Mononuclear cell (primary cell): Measurements from ENCODE around the gene BDP1. TPM values are rescaled to one million over a fixed set of nuclear protein-coding genes. Genes with fewer than 3 reads are reported as not detected.
"Not testable (repeated sequence)": the region's sequence is repeated elsewhere in the genome, so short reads cannot be mapped to it uniquely, and the experiment has no call there.

ENCODE experiments used
- H3K27me3 ChIP-seq: 2 replicates; pipeline ENCODE4 v1.6.0; 2011; ENCODE audit warnings: low read length, control low read depth; ENCODE audit not compliant: insufficient read depth
- H3K4me1 ChIP-seq: 2 replicates; pipeline ENCODE4 v1.5.1; 2011; ENCODE audit warnings: mild to moderate bottlenecking, low read length, control low read depth; ENCODE audit not compliant: insufficient read depth
- H3K4me3 ChIP-seq: 2 replicates; pipeline ENCODE4 v1.5.1; 2011; ENCODE audit warnings: mild to moderate bottlenecking, low read length, moderate library complexity
- H3K9me3 ChIP-seq: 2 replicates; pipeline ENCODE4 v1.5.1; 2011; ENCODE audit warnings: low read depth, mild to moderate bottlenecking, control low read depth, low read length
- total RNA-seq: library from RNA; depleted of rRNA; stranded (reverse); fragments of >200 nt; gene quantifications from one replicate; pipeline ENCODE4 v1.2.3, GENCODE V29; 2012

The BDP1 gene
- total RNA-seq, 1 donor, result 28.1 TPM

GRCh38 chr5:71447218-71447808 lies 8.1 kb upstream of the BDP1 start:
- H3K27me3 ChIP-seq, result peaks cover 59% of the 10 kb centered on the region
- H3K4me3 ChIP-seq, H3K4me1 ChIP-seq, H3K9me3 ChIP-seq: not testable (repeated sequence)

GRCh38 chr5:71452876-71453275 lies 2.6 kb upstream of the BDP1 start:
- Histone ChIP-seq H3K4me3 (no peak overlapping the region), H3K4me1 (peaks cover 23% of the 10 kb centered on the region), H3K27me3 (peaks cover 29% of the 10 kb centered on the region), H3K9me3 (no peaks in the 10 kb centered on the region)

- Histone ChIP-seq H3K4me3 (no peak overlapping the region), H3K27me3 (peaks cover 18% of the 10 kb centered on the region), H3K9me3 (no peaks in the 10 kb centered on the region), H3K4me1 (peaks cover 23% of the 10 kb centered on the region)
These were observed 538 bp upstream of the BDP1 start for GRCh38 chr5:71454913-71455312.

GRCh38 chr5:71456362-71456743 lies 902 bp downstream of the BDP1 start:
- Histone ChIP-seq H3K27me3 (peaks cover 6% of the 10 kb centered on the region), H3K4me3 (peak overlapping the region; percentile 98), H3K4me1 (peaks cover 23% of the 10 kb centered on the region), H3K9me3 (no peaks in the 10 kb centered on the region)

- Histone ChIP-seq H3K4me3 (no peak overlapping the region), H3K4me1 (peaks cover 23% of the 10 kb centered on the region), H3K9me3 (no peaks in the 10 kb centered on the region), H3K27me3 (no peaks in the 10 kb centered on the region)
These were observed 1.7 kb downstream of the BDP1 start for GRCh38 chr5:71457106-71457505.

- no peak overlapping the region for H3K4me3 ChIP-seq
- H3K9me3 ChIP-seq, result no peaks in the 10 kb centered on the region
- H3K27me3 ChIP-seq, result no peaks in the 10 kb centered on the region
- H3K4me1 ChIP-seq, result peaks cover 16% of the 10 kb centered on the region
These were observed 5.2 kb downstream of the BDP1 start for GRCh38 chr5:71460693-71461092.

GRCh38 chr5:71461360-71461759 lies 5.9 kb downstream of the BDP1 start:
- H3K4me1 ChIP-seq, result peaks cover 11% of the 10 kb centered on the region
- H3K4me3 ChIP-seq, result no peak overlapping the region
- no peaks in the 10 kb centered on the region for H3K27me3 ChIP-seq
- no peaks in the 10 kb centered on the region for H3K9me3 ChIP-seq

GRCh38 chr5:71471193-71471592 lies 15.7 kb downstream of the BDP1 start:
- peaks cover 5% of the 10 kb centered on the region for H3K4me1 ChIP-seq
- no peaks in the 10 kb centered on the region for H3K9me3 ChIP-seq
- no peak overlapping the region for H3K4me3 ChIP-seq
- no peaks in the 10 kb centered on the region for H3K27me3 ChIP-seq

GRCh38 chr5:71475788-71476384 lies 20.4 kb downstream of the BDP1 start:
- H3K4me1 ChIP-seq, result no peaks in the 10 kb centered on the region
- no peak overlapping the region for H3K4me3 ChIP-seq
- H3K27me3 ChIP-seq, result no peaks in the 10 kb centered on the region
- no peaks in the 10 kb centered on the region for H3K9me3 ChIP-seq

GRCh38 chr5:71481441-71481840 lies 26.0 kb downstream of the BDP1 start:
- Histone ChIP-seq H3K4me3 (no peak overlapping the region), H3K9me3 (no peaks in the 10 kb centered on the region), H3K27me3 (no peaks in the 10 kb centered on the region), H3K4me1 (no peaks in the 10 kb centered on the region)

GRCh38 chr5:71482132-71482531 lies 26.7 kb downstream of the BDP1 start:
- H3K27me3 ChIP-seq, result no peaks in the 10 kb centered on the region

GRCh38 chr5:71483355-71483754 lies 27.9 kb downstream of the BDP1 start:
- Histone ChIP-seq H3K4me3 (no peak overlapping the region), H3K27me3 (no peaks in the 10 kb centered on the region), H3K4me1 (no peaks in the 10 kb centered on the region), H3K9me3 (no peaks in the 10 kb centered on the region)

More at GRCh38 chr5:71482132-71482531, 26.7 kb downstream of the BDP1 start:
- Histone ChIP-seq H3K4me3 (no peak overlapping the region), H3K9me3 (no peaks in the 10 kb centered on the region), H3K4me1 (no peaks in the 10 kb centered on the region)

GRCh38 chr5:71492817-71493615 lies 37.6 kb downstream of the BDP1 start:
- no peaks in the 10 kb centered on the region for H3K4me1 ChIP-seq
- H3K9me3 ChIP-seq, result no peaks in the 10 kb centered on the region
- no peaks in the 10 kb centered on the region for H3K27me3 ChIP-seq
- H3K4me3 ChIP-seq, result no peak overlapping the region

GRCh38 chr5:71494202-71494601 lies 38.8 kb downstream of the BDP1 start:
- H3K4me1 ChIP-seq, H3K4me3 ChIP-seq, H3K9me3 ChIP-seq, H3K27me3 ChIP-seq: not testable (repeated sequence)

GRCh38 chr5:71498756-71499155 lies 43.3 kb downstream of the BDP1 start:
- not testable (repeated sequence) for H3K9me3 ChIP-seq, H3K4me1 ChIP-seq, H3K27me3 ChIP-seq, H3K4me3 ChIP-seq
